GM12891 (cell line): ENCODE measurements around the gene GNAQ.
"Not testable (repeated sequence)": the region's sequence is repeated elsewhere in the genome, so short reads cannot be mapped to it uniquely, and the experiment has no call there.

ENCODE experiments used
- DNase-seq: peaks from one replicate; pipeline ENCODE4 v3.0.0; 2011; ENCODE audit warnings: low spot score; ENCODE audit not compliant: insufficient read length
- FAIRE-seq: peaks from 2 replicates; lab custom pipeline; 2011; peaks lifted over from hg19 to GRCh38; lab: Jason Lieb, UNC
- PAX5 ChIP-seq: IDR thresholded peaks from 2 replicates; pipeline ENCODE4 v1.6.1; 2011; ENCODE audit warnings: low read length, moderate library complexity, mild to moderate bottlenecking; ENCODE audit not compliant: insufficient read depth, severe bottlenecking
- POLR2A ChIP-seq: IDR thresholded peaks from 2 replicates; pipeline ENCODE4 v1.6.1; 2011; ENCODE audit warnings: low read depth, low read length, control low read depth
- POLR2AphosphoS5 ChIP-seq: IDR thresholded peaks from 2 replicates; pipeline ENCODE4 v1.6.1; 2011; ENCODE audit warnings: low read depth, low read length, control low read depth
- POU2F2 ChIP-seq: IDR thresholded peaks from 2 replicates; pipeline ENCODE4 v1.6.1; 2011; ENCODE audit warnings: low read depth, mild to moderate bottlenecking, control low read depth, low read length, moderate library complexity
- SPI1 ChIP-seq: IDR thresholded peaks from 2 replicates; pipeline ENCODE4 v1.6.1; 2011; ENCODE audit warnings: low read depth, low read length, control low read depth
- TAF1 ChIP-seq: IDR thresholded peaks from 2 replicates; pipeline ENCODE4 v1.6.1; 2011; ENCODE audit warnings: low read depth, low read length, control low read depth

Gene GNAQ

DNA sequence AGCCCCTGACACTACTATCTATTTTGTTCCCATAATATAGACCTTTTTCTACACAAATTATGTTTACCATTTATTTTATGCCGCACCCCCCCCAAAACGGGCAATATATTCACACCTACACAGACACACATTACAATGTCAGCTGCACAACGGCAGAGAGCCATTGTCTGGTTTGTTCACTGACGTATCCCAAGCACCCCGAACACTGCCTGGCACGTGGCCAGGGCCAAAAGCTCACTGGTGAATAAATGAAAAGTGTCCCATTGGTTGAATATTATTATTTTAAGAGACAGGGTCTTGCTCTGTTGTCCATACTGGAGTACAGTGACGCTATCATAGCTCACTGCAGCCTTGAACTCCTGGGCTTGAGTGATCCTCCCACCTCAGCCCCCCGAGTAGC is 150.5 kb downstream of the GNAQ start:
- TF ChIP-seq SPI1 (no peak), PAX5 (no peak), POLR2A (no peak), POLR2AphosphoS5 (no peak), TAF1 (no peak), POU2F2 (no peak)
- DNase-seq (no peak), FAIRE-seq (no peak)

DNA sequence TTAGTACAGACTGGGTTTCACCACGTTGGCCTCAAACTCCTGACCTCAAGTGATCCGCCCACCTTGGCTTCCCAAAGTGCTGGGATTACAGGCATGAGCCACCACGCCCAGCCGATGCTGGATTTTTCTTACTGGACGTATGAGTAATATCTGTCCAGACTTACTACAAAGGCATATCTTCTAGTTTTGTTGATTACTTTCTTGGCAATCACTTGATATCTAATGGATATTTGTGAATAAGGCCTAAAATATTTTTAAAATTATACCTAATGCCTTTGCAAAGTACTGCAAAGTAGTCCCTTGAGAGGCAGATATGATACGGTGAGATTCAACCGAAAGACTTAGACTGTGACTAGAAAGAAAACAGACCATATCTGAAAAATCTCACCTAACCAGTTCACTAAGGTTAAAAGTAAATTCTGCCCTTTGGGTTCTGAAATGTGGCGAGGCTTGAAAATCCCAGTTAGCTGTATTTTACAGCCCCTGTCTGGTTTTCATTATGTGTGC is 152.1 kb downstream of the GNAQ start:
- no peak for TF ChIP-seq POLR2AphosphoS5
- TF ChIP-seq SPI1, result no peak
- TF ChIP-seq TAF1, result no peak
- no peak for TF ChIP-seq PAX5
- no peak for TF ChIP-seq POU2F2
- TF ChIP-seq POLR2A, result no peak
- FAIRE-seq (no peak), DNase-seq (no peak)

DNA sequence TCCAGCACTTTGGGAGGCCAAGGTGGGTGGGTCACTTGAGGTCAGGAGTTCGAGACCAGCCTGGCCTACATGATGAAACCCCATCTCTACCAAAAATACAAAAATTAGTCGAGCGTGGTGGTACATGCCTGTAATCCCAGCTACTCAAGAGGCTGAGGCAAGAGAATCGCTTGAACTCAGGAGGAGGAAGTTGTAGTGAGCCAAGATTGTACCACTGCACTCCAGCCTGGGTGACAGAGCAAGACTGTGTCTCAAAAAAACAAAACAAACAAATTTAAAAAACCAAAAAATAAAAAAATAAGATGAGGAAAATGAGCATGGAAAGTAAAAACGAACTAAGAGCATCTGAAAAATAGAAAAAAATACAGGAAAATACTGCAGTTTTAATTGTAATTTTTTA is 152.8 kb downstream of the GNAQ start:
- not testable (repeated sequence) for FAIRE-seq, DNase-seq

DNA sequence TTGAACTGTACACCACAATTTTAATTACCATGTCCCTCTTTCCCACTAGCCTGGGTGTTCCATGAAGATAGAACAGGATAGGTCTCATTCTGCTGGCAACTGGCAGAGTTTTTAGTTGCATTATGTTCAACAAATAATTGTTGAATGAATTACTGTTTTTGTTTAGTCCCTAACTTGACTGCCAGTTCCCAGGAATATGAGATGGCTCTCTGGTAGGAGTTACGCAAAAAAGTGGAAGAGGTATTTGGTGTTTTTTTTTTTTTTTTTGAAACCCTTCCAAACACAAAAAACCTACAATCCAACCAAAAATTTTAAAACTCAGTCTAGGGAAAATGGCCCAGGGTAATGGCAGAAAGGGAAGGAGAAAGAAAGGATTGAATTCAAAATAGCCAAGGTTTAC is 153.6 kb downstream of the GNAQ start:
- TF ChIP-seq SPI1, result no peak
- no peak for TF ChIP-seq TAF1
- no peak for TF ChIP-seq POLR2A
- no peak for TF ChIP-seq PAX5
- no peak for TF ChIP-seq POU2F2
- TF ChIP-seq POLR2AphosphoS5, result no peak
- FAIRE-seq, result no peak
- no peak for DNase-seq

DNA sequence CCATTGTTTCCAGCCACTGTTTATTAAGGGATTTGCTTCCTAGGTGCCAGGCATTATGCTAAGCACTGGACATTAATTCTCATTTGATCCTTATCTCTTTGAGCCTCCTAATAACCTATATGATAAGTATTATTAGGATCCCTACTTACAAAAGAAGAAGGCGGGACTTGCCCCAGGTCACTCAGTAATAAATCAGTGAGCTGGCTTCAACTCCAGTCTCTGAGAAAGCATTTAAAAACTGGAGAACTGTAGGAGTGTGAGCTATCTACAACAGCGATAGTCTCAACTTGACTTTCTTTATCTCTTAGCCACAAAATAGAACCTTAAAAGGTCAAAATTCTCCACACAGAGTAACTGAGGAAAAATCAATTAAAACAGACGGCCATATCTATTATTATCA is 155.0 kb downstream of the GNAQ start:
- no peak for FAIRE-seq
- TF ChIP-seq PAX5, result no peak
- TF ChIP-seq POLR2AphosphoS5, result no peak
- TF ChIP-seq SPI1, result no peak
- TF ChIP-seq TAF1, result no peak
- TF ChIP-seq POU2F2, result no peak
- TF ChIP-seq POLR2A, result no peak
- DNase-seq, result no peak

DNA sequence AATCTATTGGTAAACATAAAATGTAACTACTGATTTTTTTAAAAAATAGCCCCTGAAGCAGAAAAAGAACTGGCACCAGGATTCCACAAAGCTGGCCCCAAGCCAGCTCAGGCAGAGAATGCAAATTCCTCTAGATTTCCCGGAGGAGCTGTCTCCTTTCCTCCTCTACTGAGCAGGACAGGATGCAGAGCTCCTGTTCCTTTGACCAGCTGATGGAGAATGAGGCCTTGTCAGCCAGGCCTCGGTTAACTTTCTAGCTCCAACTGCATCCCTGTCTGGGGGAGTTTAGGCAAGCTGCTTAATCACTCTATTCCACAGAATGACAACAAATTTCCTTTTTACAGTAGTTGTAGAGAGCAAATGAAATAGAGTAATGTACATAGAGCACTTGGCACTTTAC is 155.5 kb downstream of the GNAQ start:
- FAIRE-seq (no peak), DNase-seq (no peak)
- TF ChIP-seq TAF1, result no peak
- TF ChIP-seq POLR2AphosphoS5, result no peak
- TF ChIP-seq POLR2A, result no peak
- TF ChIP-seq PAX5, result no peak
- no peak for TF ChIP-seq POU2F2
- TF ChIP-seq SPI1, result no peak

DNA sequence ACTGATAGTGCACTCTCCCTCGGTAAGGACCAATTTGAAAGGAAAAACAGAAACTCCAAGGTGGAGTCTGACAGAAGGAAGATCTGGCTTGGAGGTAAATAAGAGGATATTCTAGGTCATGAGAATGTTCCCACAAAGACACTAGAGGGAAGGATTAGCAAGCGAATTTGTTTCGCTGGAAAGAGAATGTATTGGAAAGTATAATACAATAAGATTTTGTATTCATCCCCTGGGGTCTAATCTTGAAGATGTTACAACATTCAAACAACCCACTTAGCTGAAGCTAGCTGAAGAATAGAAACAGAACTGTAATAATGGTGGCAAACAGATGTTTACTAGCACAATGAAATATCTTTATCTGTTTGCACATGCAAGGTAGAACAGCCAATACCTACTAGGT is 158.7 kb downstream of the GNAQ start:
- TF ChIP-seq POU2F2 (no peak), POLR2AphosphoS5 (no peak), PAX5 (no peak)
- FAIRE-seq (no peak), DNase-seq (no peak)

DNA sequence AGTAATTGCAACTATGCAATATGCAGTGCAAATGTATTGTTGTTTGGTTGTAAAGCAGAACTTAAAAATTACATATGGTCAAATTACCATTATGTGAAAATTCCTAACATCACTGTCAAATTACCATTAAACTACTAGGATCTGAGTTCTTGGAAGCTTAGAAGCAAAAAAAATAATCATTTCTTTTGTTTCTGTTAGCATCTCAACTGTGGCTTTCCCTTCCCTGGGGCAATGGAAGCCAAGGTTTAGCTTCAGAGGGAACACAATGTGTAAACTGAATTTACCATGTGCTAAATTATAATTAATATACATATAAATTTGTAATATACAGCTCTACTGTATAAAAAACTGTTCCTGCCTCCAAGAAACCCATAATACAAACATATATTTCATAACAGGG is 159.4 kb downstream of the GNAQ start:
- FAIRE-seq, result no peak
- no peak for TF ChIP-seq PAX5
- no peak for TF ChIP-seq SPI1
- TF ChIP-seq POLR2A, result no peak
- DNase-seq, result no peak

DNA sequence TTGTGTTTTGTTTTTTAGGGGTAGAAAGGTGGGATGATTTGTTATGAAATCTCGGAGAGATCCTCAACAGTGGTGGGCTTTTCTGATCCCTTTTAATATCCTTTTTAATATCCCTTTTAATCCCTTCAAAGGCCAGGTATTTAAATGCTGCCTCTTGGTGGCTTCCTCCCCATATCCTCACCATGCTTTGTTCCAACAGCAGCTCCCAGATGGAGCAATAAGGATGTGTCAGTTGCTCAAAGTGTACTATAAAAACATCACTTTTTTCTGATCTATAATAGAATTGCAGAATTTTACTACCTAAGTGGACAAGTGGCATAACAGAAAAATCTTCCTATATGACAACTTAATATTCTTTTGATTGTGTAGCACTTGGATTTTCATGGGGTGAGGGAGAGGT is 160.1 kb downstream of the GNAQ start:
- no peak for FAIRE-seq
- no peak for DNase-seq
- TF ChIP-seq POLR2AphosphoS5 (no peak), PAX5 (no peak), SPI1 (no peak), POLR2A (no peak), POU2F2 (no peak), TAF1 (no peak)

DNA sequence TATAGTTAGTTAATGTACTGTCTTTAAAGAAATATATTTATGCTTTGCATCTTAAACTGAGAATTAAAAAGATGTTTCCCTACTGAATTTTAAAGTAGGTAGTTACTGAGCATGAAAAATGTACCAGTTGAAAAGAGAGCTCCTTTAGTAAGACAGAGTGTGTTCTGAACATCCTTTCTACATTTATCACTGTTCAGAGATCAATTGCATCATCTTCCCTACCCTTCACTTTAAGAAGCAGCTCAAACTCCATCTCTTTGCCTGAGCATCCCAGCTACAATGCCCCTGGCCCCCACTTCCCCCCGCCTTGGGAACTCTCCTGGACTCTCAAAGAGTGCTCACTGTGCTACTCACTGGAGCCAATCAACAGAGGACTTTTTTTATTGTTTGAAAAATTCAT is 164.7 kb downstream of the GNAQ start:
- DNase-seq (no peak), FAIRE-seq (no peak)
- no peak for TF ChIP-seq POLR2AphosphoS5
- no peak for TF ChIP-seq TAF1
- TF ChIP-seq POU2F2, result no peak

DNA sequence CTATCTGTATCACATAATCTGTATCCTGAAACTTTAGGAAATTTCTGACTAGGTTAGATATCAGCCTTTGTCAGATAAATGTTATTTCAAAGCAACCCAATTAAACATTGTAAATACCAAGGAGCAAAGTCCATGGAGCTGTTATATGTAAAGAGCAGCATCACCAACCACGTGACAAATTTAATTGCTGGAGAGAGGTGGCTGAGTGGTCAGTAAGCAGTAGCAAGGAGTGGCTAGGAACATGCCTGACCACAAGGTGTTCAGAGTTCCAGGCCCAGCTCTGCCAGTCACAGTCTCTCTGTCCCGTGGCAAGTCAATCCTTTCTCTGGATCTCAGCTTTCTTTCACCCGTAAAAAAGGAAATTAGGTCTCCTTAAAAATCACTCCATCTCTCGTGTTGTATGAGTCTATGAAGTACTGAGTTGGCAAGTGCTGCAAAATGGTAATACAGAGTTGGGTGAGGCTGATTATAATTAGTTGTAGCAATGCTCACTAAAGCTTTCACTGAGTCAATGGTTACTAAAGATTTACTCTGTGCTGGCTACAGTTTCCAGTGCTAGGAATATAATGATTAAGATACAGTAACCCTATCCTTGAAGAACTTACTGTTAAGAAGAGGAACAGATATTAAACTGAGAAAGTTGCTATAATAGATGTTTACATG is 166.1 kb downstream of the GNAQ start:
- TF ChIP-seq SPI1, result no peak
- TF ChIP-seq PAX5, result no peak
- TF ChIP-seq POLR2A, result no peak
- no peak for TF ChIP-seq POLR2AphosphoS5
- no peak for TF ChIP-seq TAF1
- TF ChIP-seq POU2F2, result no peak
- no peak for FAIRE-seq
- no peak for DNase-seq
